ENCODE results near the gene HLA-DMA.

DNA sequence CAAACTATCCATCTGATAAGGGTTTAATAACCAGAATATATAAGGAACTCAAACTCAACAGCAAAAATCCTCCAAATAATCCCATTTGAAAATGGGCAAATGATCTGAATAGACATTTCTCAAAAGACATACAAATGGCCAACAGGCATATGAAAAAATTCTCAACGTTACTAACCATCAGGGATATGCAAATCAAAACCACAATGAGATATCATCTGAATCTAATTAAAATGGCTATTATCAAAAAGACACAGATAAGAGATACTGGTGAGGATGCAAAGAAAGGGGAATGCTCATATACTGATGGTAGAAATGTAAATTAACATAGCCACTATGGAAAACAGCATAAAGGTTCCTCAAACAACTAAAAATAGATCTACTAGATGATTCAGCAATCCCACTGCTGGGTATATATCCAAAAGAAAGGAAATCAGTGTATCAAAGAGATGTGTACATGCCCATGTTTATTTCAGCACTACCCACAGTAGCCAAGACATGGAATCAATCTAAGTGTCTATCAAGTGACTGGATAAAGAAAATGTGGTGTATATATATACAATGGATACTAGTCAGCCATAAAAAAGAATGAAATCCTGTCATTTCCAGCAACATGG is 9.4 kb upstream of the HLA-DMA start:
- TF ChIP-seq, protein P1, sequence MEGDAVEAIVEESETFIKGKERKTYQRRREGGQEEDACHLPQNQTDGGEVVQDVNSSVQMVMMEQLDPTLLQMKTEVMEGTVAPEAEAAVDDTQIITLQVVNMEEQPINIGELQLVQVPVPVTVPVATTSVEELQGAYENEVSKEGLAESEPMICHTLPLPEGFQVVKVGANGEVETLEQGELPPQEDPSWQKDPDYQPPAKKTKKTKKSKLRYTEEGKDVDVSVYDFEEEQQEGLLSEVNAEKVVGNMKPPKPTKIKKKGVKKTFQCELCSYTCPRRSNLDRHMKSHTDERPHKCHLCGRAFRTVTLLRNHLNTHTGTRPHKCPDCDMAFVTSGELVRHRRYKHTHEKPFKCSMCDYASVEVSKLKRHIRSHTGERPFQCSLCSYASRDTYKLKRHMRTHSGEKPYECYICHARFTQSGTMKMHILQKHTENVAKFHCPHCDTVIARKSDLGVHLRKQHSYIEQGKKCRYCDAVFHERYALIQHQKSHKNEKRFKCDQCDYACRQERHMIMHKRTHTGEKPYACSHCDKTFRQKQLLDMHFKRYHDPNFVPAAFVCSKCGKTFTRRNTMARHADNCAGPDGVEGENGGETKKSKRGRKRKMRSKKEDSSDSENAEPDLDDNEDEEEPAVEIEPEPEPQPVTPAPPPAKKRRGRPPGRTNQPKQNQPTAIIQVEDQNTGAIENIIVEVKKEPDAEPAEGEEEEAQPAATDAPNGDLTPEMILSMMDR (conservative IDR thresholded peaks at IDR 0.05): no peak
- no peak for TF ChIP-seq EZH2 (IDR thresholded peaks at IDR 0.05; ENCODE audit: low read depth)

Measured in PC-9 (cell line).